LoVo (cell line): ENCODE data around the gene SLC2A10.
A peak's percentile ranks its signal among the peaks of the same experiment; 100 is the strongest.

ENCODE experiments used
- DNase-seq: peaks from one replicate; pipeline ENCODE4 v3.0.0-alpha.2; 2016; ENCODE audit warnings: low spot score

SLC2A10 gene

GRCh38 chr20:46682063-46682821, 27.2 kb upstream of the SLC2A10 start:
- DNase-seq: no peak

- no peak for DNase-seq
These were observed 26.3 kb upstream of the SLC2A10 start for GRCh38 chr20:46683011-46683667.

- DNase-seq: no peak
These were observed 25.8 kb upstream of the SLC2A10 start for GRCh38 chr20:46683668-46683938.

GRCh38 chr20:46683939-46684750, 25.3 kb upstream of the SLC2A10 start:
- DNase-seq: no peak

- no peak for DNase-seq
These were observed 21.0 kb upstream of the SLC2A10 start for GRCh38 chr20:46688151-46689081.

GRCh38 chr20:46689082-46689753, 20.2 kb upstream of the SLC2A10 start, which contains the start of gene TP53RK:
Gene TP53RK, minus strand, starts transcription at chr20:46689444. Its CDS starts 30 bp downstream, at chr20:46689414.
- peak; percentile 100 for DNase-seq

- no peak for DNase-seq
These were observed 19.7 kb upstream of the SLC2A10 start for GRCh38 chr20:46689754-46690085.

GRCh38 chr20:46690219-46691106, 19.0 kb upstream of the SLC2A10 start:
- no peak for DNase-seq

GRCh38 chr20:46691196-46691595, 18.3 kb upstream of the SLC2A10 start:
- DNase-seq: no peak

GRCh38 chr20:46694484-46694883, 15.0 kb upstream of the SLC2A10 start:
- DNase-seq: no peak

- no peak for DNase-seq
These were observed 13.6 kb upstream of the SLC2A10 start for GRCh38 chr20:46695892-46696291.

GRCh38 chr20:46696791-46697279, 12.6 kb upstream of the SLC2A10 start:
- no peak for DNase-seq

- no peak for DNase-seq
These were observed 10.7 kb upstream of the SLC2A10 start for GRCh38 chr20:46698788-46699187.

GRCh38 chr20:46699651-46700359, 9.6 kb upstream of the SLC2A10 start:
- DNase-seq: peak; percentile 46

GRCh38 chr20:46700481-46700880, 9.0 kb upstream of the SLC2A10 start:
- no peak for DNase-seq

GRCh38 chr20:46701057-46701456, 8.4 kb upstream of the SLC2A10 start:
- no peak for DNase-seq

- DNase-seq: no peak
These were observed 7.9 kb upstream of the SLC2A10 start for GRCh38 chr20:46701556-46701955.

- DNase-seq: no peak
These were observed 7.5 kb upstream of the SLC2A10 start for GRCh38 chr20:46701986-46702385.

GRCh38 chr20:46702447-46703203, 6.8 kb upstream of the SLC2A10 start:
- no peak for DNase-seq
